Loucy (cell line): ENCODE measurements around the gene OTUB2.

Experiments
- H2AFZ ChIP-seq: fragments of 200-600 bp; sonication (generic); 2 replicates; pipeline ENCODE4 v1.6.0; 2016; ENCODE audit warnings: antibody characterized with exemption, mild to moderate bottlenecking, low read length, moderate library complexity
- H3F3A ChIP-seq: fragments of 200-600 bp; 2 replicates; pipeline ENCODE4 v1.6.0; 2016; ENCODE audit warnings: antibody characterized with exemption, low read depth, mild to moderate bottlenecking
- H3K27me3 ChIP-seq: fragments of 200-600 bp; sonication (generic); 2 replicates; pipeline ENCODE4 v1.6.1; 2014; ENCODE audit warnings: low read length, mild to moderate bottlenecking; ENCODE audit not compliant: insufficient read depth, poor library complexity, severe bottlenecking
- H3K36me3 ChIP-seq: fragments of 200-600 bp; sonication (generic); 2 replicates; pipeline ENCODE4 v1.6.1; 2016; ENCODE audit warnings: low read length; ENCODE audit not compliant: insufficient read depth
- H3K4me1 ChIP-seq: fragments of 200-600 bp; sonication (generic); 2 replicates; pipeline ENCODE4 v1.5.1; 2014; ENCODE audit warnings: low read length, mild to moderate bottlenecking; ENCODE audit not compliant: insufficient read depth, poor library complexity, severe bottlenecking
- H3K4me2 ChIP-seq: fragments of 200-600 bp; sonication (generic); 2 replicates; pipeline ENCODE4 v1.6.0; 2014; ENCODE audit warnings: antibody characterized with exemption, low read length, low read depth, mild to moderate bottlenecking; ENCODE audit not compliant: poor library complexity, severe bottlenecking
- H3K4me3 ChIP-seq: fragments of 200-600 bp; sonication (generic); 2 replicates; pipeline ENCODE4 v1.5.1; 2014; ENCODE audit warnings: low read length, mild to moderate bottlenecking, mixed read lengths; ENCODE audit not compliant: poor library complexity, severe bottlenecking
- H3K79me2 ChIP-seq: fragments of 200-600 bp; sonication (generic); 2 replicates; pipeline ENCODE4 v1.6.1; 2014; ENCODE audit warnings: low read length; ENCODE audit not compliant: insufficient read depth
- H3K9ac ChIP-seq: fragments of 200-600 bp; sonication (generic); 2 replicates; pipeline ENCODE4 v1.6.0; 2014; ENCODE audit warnings: mild to moderate bottlenecking, low read depth, low read length, moderate library complexity; ENCODE audit not compliant: poor library complexity, severe bottlenecking
- H3K9me2 ChIP-seq: fragments of 200-600 bp; sonication (generic); replicated peaks from 2 replicates; pipeline ENCODE4 v1.6.1; 2016; ENCODE audit warnings: low read depth, low read length, mixed read lengths
- H3K9me3 ChIP-seq: fragments of 200-600 bp; sonication (generic); 2 replicates; pipeline ENCODE4 v1.6.1; 2014; ENCODE audit warnings: mild to moderate bottlenecking, antibody characterized with exemption, low read length, low read depth; ENCODE audit not compliant: insufficient read depth
- H4K20me1 ChIP-seq: fragments of 200-600 bp; sonication (generic); 2 replicates; pipeline ENCODE4 v1.6.0; 2014; ENCODE audit warnings: antibody characterized with exemption, low read length, mild to moderate bottlenecking; ENCODE audit not compliant: insufficient read depth, poor library complexity, severe bottlenecking
- CTCF ChIP-seq: fragments of 200-600 bp; sonication (generic); conservative IDR thresholded peaks from 2 replicates; pipeline ENCODE4 v1.5.1; 2014; ENCODE audit warnings: mild to moderate bottlenecking, antibody characterized with exemption, low read length
- EZH2phosphoT487 ChIP-seq: fragments of 200-600 bp; IDR thresholded peaks from 2 replicates; pipeline ENCODE4 v1.6.1; 2018; ENCODE audit warnings: antibody characterized with exemption, mild to moderate bottlenecking, moderate library complexity, borderline replicate concordance

OTUB2 gene

GRCh38 chr14:94089479-94089878 lies 63.3 kb downstream of the OTUB2 start:
- Histone ChIP-seq H3K9ac (no peak overlapping the region), H3K9me2 (no peaks in the 10 kb centered on the region), H3K27me3 (no peaks in the 10 kb centered on the region), H3K9me3 (no peaks in the 10 kb centered on the region), H3K4me3 (no peak overlapping the region), H3F3A (no peaks in the 10 kb centered on the region), H4K20me1 (no peaks in the 10 kb centered on the region), H2AFZ (no peak overlapping the region), H3K36me3 (no peaks in the 10 kb centered on the region), H3K4me1 (no peaks in the 10 kb centered on the region), H3K79me2 (no peaks in the 10 kb centered on the region), H3K4me2 (no peak overlapping the region)
- TF ChIP-seq CTCF, result no peak
- TF ChIP-seq EZH2phosphoT487, result no peak

- Histone ChIP-seq H3K9me2 (no peaks in the 10 kb centered on the region), H3K9ac (no peak overlapping the region), H2AFZ (no peak overlapping the region), H3K36me3 (no peaks in the 10 kb centered on the region), H3K27me3 (no peaks in the 10 kb centered on the region), H3K9me3 (no peaks in the 10 kb centered on the region), H3K79me2 (no peaks in the 10 kb centered on the region), H4K20me1 (no peaks in the 10 kb centered on the region), H3K4me1 (no peaks in the 10 kb centered on the region), H3K4me3 (no peak overlapping the region), H3K4me2 (no peak overlapping the region), H3F3A (no peaks in the 10 kb centered on the region)
- no peak for TF ChIP-seq CTCF
- no peak for TF ChIP-seq EZH2phosphoT487
Observed at GRCh38 chr14:94093418-94093817, 67.3 kb downstream of the OTUB2 start.

GRCh38 chr14:94097091-94097490 lies 71.0 kb downstream of the OTUB2 start:
- no peaks in the 10 kb centered on the region for H4K20me1 ChIP-seq
- no peaks in the 10 kb centered on the region for H3K79me2 ChIP-seq
- H3K27me3 ChIP-seq, result no peaks in the 10 kb centered on the region
- TF ChIP-seq EZH2phosphoT487 (no peak), CTCF (no peak)
- H3K9me2 ChIP-seq, result no peaks in the 10 kb centered on the region
- no peak overlapping the region for H3K4me3 ChIP-seq
- H3K4me1 ChIP-seq, result no peaks in the 10 kb centered on the region
- no peaks in the 10 kb centered on the region for H3K36me3 ChIP-seq
- no peak overlapping the region for H2AFZ ChIP-seq
- no peaks in the 10 kb centered on the region for H3K9me3 ChIP-seq
- no peak overlapping the region for H3K4me2 ChIP-seq
- H3F3A ChIP-seq, result no peaks in the 10 kb centered on the region
- H3K9ac ChIP-seq, result no peak overlapping the region
